Measurements from ENCODE around the gene AURKB. TPM values are rescaled to one million over a fixed set of nuclear protein-coding genes. Genes with fewer than 3 reads are reported as not detected.

AURKB gene
- total RNA-seq, 1 experiment from 2014 or later: 141 TPM

DNA sequence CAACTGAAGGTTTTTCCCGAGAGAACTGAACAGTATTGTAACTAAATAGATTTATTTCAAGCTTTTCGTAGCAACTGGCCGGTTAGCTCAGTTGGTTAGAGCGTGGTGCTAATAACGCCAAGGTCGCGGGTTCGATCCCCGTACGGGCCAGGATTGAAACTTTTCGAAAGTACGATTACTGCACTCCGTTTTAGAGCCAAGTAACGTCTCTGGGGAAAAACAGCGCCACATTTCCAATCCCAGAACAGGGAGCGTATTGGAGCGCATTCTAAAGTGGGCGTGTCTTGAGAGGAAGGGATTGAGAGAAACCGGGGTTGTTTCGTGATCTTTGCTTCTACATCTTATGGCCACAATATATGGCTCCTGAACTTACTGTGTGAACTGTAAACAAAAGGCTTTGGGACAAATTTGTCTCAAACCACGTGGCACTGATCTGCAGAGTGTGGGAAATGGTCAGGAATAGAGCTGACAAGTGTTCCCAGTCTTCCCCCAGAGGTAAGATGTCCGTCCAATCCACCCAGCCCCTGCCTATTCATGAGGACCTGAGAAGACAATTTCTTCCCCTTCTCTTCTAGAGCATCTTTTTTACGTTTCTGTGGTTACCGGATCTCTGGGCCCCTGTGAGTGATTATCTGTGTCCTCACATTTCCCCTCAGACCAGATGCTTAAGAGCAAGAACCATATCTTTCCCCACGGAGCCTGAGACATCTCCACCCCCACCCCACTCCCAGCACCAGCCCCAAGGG is 22.7 kb downstream of the AURKB start (continued):
- TF ChIP-seq TCF7L2 (IDR thresholded peaks at IDR 0.05; ENCODE audit: borderline replicate concordance, extremely low read depth, insufficient read depth, insufficient read length) (no peak), ZNF274 (IDR thresholded peaks at IDR 0.05; ENCODE audit: low read depth, low read length) (no peak), SIN3A (IDR thresholded peaks at IDR 0.05; ENCODE audit: low read depth) (peak; percentile 80), SP1 (IDR thresholded peaks at IDR 0.05; ENCODE audit: low read depth) (peak; percentile 64), YY1 (IDR thresholded peaks at IDR 0.05; ENCODE audit: extremely low read depth, insufficient replicate concordance, low read depth, low read length) (peak; percentile 59), ZFX (IDR thresholded peaks at IDR 0.05) (no peak), FOSL1 (IDR thresholded peaks at IDR 0.05; ENCODE audit: low read depth) (no peak; the same call in 1 of the 2 replicates), JUND (IDR thresholded peaks at IDR 0.05) (no peak), ELF1 (IDR thresholded peaks at IDR 0.05; ENCODE audit: borderline replicate concordance, low read depth) (no peak; the same call in 1 of the 2 replicates), CEBPB (IDR thresholded peaks at IDR 0.05; ENCODE audit: low read depth) (no peak)
- TF ChIP-seq, protein P1, sequence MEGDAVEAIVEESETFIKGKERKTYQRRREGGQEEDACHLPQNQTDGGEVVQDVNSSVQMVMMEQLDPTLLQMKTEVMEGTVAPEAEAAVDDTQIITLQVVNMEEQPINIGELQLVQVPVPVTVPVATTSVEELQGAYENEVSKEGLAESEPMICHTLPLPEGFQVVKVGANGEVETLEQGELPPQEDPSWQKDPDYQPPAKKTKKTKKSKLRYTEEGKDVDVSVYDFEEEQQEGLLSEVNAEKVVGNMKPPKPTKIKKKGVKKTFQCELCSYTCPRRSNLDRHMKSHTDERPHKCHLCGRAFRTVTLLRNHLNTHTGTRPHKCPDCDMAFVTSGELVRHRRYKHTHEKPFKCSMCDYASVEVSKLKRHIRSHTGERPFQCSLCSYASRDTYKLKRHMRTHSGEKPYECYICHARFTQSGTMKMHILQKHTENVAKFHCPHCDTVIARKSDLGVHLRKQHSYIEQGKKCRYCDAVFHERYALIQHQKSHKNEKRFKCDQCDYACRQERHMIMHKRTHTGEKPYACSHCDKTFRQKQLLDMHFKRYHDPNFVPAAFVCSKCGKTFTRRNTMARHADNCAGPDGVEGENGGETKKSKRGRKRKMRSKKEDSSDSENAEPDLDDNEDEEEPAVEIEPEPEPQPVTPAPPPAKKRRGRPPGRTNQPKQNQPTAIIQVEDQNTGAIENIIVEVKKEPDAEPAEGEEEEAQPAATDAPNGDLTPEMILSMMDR (IDR thresholded peaks at IDR 0.05 in 2 of 3, conservative IDR thresholded peaks at IDR 0.05 in 1 of 3; ENCODE audit: borderline replicate concordance in 1 of 3, insufficient read depth in 1 of 3, low read depth in 2 of 3, low read length in 2 of 3): no peak
